ENCODE measurements around the gene GHRH.

Gene GHRH

GRCh38 chr20:37260923-37261322 is 691 bp downstream of the GHRH start:
- no peak for DNase-seq

DNA sequence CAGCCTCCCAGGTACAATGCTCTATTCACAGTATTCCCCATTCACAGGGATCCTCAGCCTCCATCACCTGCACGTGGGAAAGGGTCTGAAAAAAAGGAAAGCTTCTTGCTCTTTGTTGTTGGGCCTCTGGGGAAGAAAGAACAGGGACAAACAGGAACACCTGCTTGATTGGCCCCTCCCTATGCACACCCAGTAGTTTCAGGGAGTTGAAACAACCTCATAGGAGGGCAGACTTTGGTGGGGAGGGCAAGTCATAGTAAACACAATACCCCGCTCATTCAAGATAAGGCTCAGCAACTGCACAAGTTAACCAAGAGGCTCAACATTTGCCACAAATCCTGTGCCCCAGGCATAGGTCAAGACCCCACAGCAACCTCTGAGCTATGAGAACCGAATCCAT is 1.7 kb downstream of the GHRH start:
- no peak for DNase-seq

DNA sequence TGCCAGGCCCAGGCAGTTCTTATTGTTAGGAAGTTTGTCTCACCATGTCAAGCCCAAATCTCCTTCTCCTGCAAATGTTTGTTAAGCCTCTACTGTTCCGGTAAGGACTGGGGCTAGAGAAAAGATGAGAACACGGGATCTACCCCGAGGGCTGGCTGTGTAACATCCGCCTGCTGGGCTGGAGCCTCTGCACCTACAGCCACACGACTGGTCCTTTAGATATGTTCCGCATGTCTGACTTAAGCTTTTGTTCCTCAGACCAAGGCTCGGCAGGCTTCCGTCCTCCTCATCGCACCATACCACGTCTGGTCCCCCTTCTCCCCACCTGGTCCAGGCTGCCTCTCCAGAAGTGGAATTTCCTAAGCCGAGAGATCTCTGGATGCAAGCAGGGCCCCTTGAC is 2.6 kb downstream of the GHRH start:
- no peak for DNase-seq

DNA sequence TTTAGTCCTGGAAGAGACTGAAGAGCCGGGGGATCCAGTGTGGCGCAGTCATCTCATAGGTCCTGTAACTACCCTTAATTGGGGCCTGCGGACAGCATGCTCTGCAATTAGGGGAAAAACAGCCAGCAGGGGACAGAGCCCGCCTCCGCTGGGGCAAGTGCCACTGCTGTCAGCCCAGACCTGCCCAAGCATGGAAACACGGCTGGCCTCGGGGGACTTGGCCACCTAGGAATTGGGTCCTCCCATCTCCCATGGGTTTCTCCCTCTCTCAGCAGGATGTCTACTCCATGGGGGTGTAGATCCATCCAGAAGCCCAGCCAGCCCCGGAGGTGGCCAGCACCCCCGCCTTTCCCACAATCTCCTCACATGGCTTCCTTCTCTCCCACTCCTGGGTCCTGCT is 3.6 kb downstream of the GHRH start:
- no peak for DNase-seq

GRCh38 chr20:37257530-37257929 is 4.1 kb downstream of the GHRH start:
- DNase-seq = no peak

DNA sequence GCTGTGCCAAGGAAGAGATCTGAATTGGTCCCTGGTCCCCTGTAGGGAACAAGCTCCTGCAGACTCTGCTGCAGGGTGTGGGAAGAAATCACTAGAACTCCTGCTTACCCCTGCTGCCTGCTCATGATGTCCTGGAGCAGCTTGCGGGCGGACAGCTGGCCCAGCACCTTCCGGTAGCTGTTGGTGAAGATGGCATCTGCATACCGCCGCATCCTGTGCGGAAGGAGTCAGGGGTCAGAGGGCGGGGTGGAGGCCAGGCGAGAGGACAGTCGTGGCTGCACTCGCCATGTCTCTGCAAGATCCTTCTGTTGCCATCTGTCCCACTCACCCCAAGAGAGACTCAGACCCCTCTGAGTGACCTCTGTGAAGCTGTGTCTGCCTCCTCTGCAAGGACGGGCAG is 5.3 kb downstream of the GHRH start:
- no peak for DNase-seq

DNA sequence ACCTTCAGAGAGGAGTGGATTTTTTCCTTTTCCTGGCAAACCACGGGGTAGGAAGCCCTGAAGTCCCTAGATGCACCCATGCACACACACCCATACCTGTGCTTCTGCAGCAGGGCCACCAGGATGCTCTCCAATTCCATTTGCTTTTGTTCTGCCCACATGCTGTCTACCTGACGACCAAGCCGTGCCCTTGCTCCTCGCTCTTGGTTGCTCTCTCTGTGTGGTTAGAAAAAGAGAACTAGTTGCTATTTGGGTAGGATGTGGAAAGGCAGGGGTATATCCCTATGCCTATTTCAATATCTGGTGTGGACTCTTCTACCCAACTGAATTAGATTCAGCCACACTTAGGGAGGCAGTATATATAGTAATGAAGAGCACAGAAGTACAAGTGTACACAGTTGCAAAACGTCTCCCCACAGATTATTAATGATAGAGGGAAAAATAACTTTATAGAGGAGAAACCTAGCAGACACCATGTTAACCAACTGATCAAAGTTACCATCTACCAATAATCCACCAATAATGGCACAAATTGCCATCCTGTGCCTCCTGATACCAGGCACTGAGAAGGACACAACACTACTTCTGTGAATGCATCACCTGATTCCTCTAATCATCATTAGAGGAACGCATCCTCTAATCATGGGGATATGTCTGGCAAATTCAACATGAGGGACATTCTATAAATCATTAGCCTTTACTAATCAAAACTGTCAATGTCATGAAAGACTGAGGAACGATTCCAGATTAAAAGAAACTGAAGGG is 7.3 kb downstream of the GHRH start:
- no peak for DNase-seq

DNA sequence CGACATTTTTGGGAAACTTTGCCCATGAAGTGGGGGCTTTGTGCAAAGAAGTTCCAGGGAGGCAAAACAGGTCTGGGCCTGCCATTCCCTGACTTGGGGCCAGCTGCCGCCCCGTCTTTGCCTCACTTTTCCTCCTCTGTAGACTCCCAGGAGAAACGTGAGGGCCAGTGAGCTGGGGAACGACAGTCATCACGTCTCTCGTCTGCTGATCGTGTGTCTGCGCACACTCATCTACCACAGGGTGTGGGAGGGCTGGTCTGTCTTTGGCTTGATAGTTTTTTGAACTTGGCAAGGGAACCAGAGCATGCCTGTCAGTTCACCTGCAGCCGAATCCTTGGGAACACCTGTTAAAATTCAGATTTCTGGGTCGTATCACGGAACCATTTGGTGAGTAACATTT is 8.5 kb downstream of the GHRH start:
- no peak for DNase-seq

GRCh38 chr20:37251825-37252477 is 9.7 kb downstream of the GHRH start:
- DNase-seq = no peak

GRCh38 chr20:37249304-37249703 is 12.3 kb downstream of the GHRH start:
- DNase-seq = no peak

GRCh38 chr20:37247547-37247946 is 14.1 kb downstream of the GHRH start:
- DNase-seq = no peak

- DNase-seq = no peak
These were observed 14.9 kb downstream of the GHRH start for GRCh38 chr20:37246736-37247135.

- DNase-seq = no peak
These were observed 16.1 kb downstream of the GHRH start for GRCh38 chr20:37245216-37246150.

DNA sequence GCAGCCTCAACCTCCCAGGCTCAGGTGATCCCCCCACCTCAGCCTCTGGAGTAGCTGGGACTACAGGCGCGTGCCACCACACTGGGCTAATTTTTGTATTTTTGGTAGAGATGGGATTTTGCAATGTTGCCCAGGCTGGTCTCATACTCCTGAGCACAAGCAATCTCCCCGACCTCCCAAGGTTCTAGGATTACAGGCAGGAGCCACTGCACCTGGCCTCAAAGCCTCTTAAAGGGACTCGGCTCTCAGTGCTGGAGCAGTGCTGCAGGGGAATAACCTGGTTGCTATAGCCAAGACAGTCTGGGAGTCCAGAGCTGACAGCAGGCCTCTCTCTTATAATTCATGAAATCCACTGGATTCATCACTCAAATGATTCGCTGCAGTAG is 17.0 kb downstream of the GHRH start:
- DNase-seq = no peak

DNA sequence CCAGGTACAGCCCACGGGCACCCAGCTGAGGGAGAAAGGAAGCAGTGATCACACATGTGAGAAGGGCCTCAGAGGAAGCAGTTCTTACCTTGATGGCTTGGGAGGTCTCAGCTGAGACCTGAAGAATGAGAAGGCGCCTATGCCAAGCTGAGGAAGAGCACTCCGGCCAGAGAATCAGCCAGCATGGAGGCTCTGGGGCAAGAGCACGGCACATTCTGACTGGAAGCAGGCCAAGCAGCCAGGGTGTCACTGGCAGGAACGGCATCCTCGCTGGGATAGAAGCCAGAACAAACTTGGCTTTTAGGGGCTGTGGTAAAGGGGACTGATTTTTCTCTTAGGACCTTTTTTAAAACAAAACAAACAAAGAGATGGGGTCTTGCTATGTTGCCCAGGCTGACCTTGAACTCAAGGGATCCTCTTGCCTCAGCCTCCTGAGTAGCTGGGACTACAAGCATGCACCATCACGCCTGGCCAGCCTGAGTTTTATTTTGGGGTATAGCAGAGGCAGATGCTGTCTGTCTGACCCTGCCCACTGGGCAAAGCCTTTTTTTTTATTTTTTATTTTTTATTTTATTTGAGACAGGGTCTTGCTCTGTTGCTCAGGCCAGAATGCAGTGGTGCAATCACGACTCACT is 17.6 kb downstream of the GHRH start:
- DNase-seq = no peak

DNA sequence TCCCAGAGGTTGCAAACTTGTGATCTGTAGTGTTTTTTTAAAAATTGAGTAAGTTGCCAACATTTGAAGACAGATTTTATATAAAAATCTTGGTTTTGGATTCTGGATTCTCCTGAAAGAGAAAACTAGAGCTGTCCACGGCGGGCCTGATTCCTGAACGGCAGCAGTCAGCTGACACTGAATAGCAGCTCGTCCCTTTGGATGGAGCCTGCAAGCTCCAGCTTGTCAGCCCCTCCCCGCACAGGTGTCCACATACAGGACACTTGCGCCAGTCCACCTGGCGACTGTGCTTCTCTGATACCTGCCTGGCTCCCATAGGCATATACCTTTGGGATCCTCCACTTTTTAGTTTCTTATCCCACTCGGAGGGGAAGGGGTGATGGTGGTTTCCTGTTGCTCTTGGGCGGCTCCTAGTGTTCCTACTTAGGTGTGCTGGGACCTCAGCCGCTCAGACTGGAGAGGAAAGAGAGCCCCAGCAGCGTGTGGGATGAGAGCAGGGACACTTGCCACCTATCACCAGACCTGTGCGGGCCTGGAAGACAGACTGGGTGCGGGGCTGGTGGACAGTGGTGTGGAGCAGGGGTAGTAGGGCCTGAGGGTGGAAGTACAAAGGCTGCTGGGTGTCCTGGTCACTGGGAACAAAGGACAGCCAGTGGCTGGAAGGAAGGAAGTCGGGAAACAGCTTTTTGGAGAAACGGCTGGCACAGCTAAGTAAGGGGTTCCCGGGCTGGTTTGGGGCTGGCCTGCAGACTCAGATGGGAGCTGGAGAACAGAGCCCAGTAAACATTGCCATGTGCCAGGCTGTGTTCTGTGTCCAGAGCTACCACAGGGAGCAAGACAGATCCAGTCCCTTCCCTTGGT is 18.3 kb downstream of the GHRH start:
- DNase-seq = no peak

DNA sequence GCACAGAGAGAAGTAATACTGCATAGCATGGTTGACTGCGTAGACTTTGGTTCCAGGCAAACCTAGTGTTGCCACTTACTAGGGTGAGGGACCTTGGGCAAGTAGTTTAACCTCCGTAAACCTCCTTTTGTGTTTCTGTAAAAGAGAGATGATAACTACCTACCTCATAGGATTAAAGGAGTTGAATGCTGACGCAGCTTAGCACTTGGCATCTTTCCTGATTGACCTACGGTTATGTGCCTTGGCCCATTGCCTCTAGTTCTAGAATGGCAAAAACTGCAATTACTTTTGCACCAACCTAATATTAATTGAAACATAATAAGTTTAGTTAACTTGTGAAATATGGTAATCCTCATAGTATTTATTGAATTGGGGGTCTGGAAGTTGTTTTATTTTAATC is 19.1 kb downstream of the GHRH start:
- no peak for DNase-seq

GRCh38 chr20:37240337-37241067 is 21.1 kb downstream of the GHRH start:
- DNase-seq = no peak

GRCh38 chr20:37238935-37239451 is 22.6 kb downstream of the GHRH start:
- no peak for DNase-seq

GRCh38 chr20:37238426-37238825 is 23.2 kb downstream of the GHRH start:
- DNase-seq = no peak

- no peak for DNase-seq
These were observed 24.0 kb downstream of the GHRH start for GRCh38 chr20:37237656-37238055.
